HCT116 (cell line): ENCODE results near the gene SH3PXD2A.

Source experiments
- JUND ChIP-seq: IDR thresholded peaks from 2 replicates; pipeline ENCODE4 v1.6.1; 2012
- SP1 ChIP-seq: IDR thresholded peaks from 2 replicates; pipeline ENCODE4 v1.6.1; 2012; ENCODE audit warnings: low read depth

DNA sequence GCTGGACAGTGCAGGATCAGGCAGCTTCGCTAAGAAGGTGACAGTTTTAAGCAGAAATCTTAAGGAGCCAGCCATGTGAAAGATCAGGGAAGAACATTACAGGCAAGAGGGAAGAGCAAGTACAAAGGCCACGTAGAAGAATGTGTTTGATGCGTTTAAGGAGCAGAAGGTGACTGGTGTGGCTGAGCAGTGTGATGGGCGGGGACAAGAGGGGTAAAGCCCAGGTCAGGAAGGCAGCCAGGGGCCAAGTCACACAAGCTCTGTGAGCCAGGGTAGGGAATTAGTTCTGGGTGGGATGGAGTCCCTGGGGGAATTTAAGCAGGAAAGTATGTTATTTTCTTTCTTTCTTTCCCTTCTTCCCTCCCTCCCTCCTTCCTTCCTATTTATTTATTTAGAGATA lies 166.9 kb downstream of the SH3PXD2A start:
- TF ChIP-seq SP1: no peak
- TF ChIP-seq JUND: no peak
